Gastroesophageal sphincter (tissue), 4 donors: ENCODE data around the gene CEACAM16. TPM values are rescaled to one million over a fixed set of nuclear protein-coding genes. Genes with fewer than 3 reads are reported as not detected.
"Not testable (repeated sequence)": the region's sequence is repeated elsewhere in the genome, so short reads cannot be mapped to it uniquely, and the experiment has no call there.

Experiments
- ATAC-seq: fragments of 150-250 bp; one replicate; pipeline ENCODE4 v1.9.1; 2016; ENCODE audit warnings: mild to moderate bottlenecking, moderate library complexity
- H3K27ac ChIP-seq, 4 donors: fragments of 200-600 bp; sonication (generic) in 3 of 4; 1 replicate in 3 of 4; 2 replicates in 1 of 4; pipeline ENCODE4 v1.5.1; 2016 to 2019
- H3K27me3 ChIP-seq: fragments of 200-600 bp; sonication (generic); one replicate; pipeline ENCODE4 v1.5.1; 2019
- H3K36me3 ChIP-seq, 2 donors: fragments of 200-600 bp; sonication (generic); one replicate each; pipeline ENCODE4 v1.5.1; 2019; ENCODE audit warnings: control low read depth in 1 of 2
- H3K4me1 ChIP-seq, 3 donors: fragments of 200-600 bp; sonication (generic); 1 replicate in 2 of 3; 2 replicates in 1 of 3; pipeline ENCODE4 v1.5.1; 2016 to 2019; ENCODE audit warnings: control low read depth in 2 of 3
- H3K4me3 ChIP-seq, 2 donors: fragments of 200-600 bp; sonication (generic); one replicate each; pipeline ENCODE4 v1.5.1; 2019; ENCODE audit warnings: mild to moderate bottlenecking in 1 of 2, moderate library complexity in 1 of 2
- H3K9me3 ChIP-seq, 3 donors: fragments of 200-600 bp; sonication (generic); one replicate each; pipeline ENCODE4 v1.5.1; 2017 to 2019; ENCODE audit warnings: control low read depth in 2 of 3
- CTCF ChIP-seq, 4 experiments: fragments of 200-600 bp in 2 of 4; fragments of 450-650 bp in 2 of 4; sonication (generic) in 1 of 4; IDR thresholded peaks; one replicate each; pipeline ENCODE4 v1.5.1; 2017 to 2019; ENCODE audit warnings: antibody characterized with exemption in 4 of 4, mild to moderate bottlenecking in 2 of 4, moderate library complexity in 2 of 4
- EP300 ChIP-seq: sonication (generic); formaldehyde crosslinking; IDR thresholded peaks from one replicate; pipeline ENCODE4 v1.6.1; 2017; ENCODE audit warnings: antibody characterized with exemption, mild to moderate bottlenecking
- POLR2A ChIP-seq, 2 donors: fragments of 450-650 bp; IDR thresholded peaks; one replicate each; pipeline ENCODE4 v1.6.1; 2017; ENCODE audit warnings: antibody characterized with exemption in 2 of 2, mild to moderate bottlenecking in 2 of 2, moderate library complexity in 1 of 2
- POLR2AphosphoS5 ChIP-seq: sonication (generic); formaldehyde crosslinking; IDR thresholded peaks from one replicate; pipeline ENCODE4 v1.6.1; 2017; ENCODE audit warnings: antibody characterized with exemption
- WGBS, 2 donors: methylation state at CpG; one replicate each; pipeline ENCODE4 v1.1.5; 2018; ENCODE audit warnings: low coverage in 1 of 2; 5-methylcytosine and 5-hydroxymethylcytosine counted together
- total RNA-seq, 4 donors: library from RNA; depleted of rRNA; stranded (reverse); fragments of >200 nt; gene quantifications; one replicate each; pipeline ENCODE4 v1.1.0, GENCODE V29; 2016

The CEACAM16 gene
- total RNA-seq, 4 donors from 2014 or later = not detected

- Histone ChIP-seq H3K27ac (no peak overlapping the region), H3K9me3 (peaks cover 0 to 8% (median 0%) of the 10 kb centered on the region in 3 donors), H3K36me3 (no peaks in the 10 kb centered on the region), H3K4me1 (peaks cover 0 to 19% (median 12%) of the 10 kb centered on the region in 3 donors), H3K4me3 (no peak overlapping the region), H3K27me3 (no peaks in the 10 kb centered on the region)
- ATAC-seq = no peak
- TF ChIP-seq EP300 (no peak), CTCF (IDR thresholded peaks at IDR 0.05) (no peak), POLR2AphosphoS5 (no peak), POLR2A (IDR thresholded peaks at IDR 0.05) (no peak)
- WGBS, 2 donors = 0% methylated on average over 1 of the region's 2 CpGs
Observed at GRCh38 chr19:44714597-44715169, 15.7 kb downstream of the CEACAM16 start.

DNA sequence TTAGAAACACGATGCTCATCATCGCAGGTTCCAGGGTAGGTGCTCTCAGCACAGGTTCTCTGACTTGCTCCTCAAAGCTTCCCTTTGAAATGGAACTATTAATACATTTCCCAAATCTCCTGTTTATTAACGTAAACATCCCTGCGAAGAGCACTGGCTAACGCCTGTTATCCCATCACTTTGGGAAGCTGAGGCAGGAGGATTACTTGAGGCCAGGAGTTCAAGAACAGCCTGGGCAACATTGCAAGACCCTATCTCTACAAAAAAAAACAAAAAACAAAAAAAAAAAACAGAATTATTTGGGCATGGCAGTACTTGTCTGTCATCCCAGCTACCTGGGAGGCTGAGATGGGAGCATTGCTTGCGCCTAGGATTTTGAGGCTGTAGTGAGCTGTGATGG lies 18.7 kb downstream of the CEACAM16 start:
- no peak for TF ChIP-seq EP300
- Histone ChIP-seq H3K27me3 (no peaks in the 10 kb centered on the region), H3K27ac (peak overlapping the region in 2 of 4 donors; percentile 80 to 87), H3K36me3 (no peaks in the 10 kb centered on the region), H3K4me1 (peaks cover 0 to 37% (median 12%) of the 10 kb centered on the region in 3 donors), H3K9me3 (peaks cover 0 to 8% (median 0%) of the 10 kb centered on the region in 3 donors), H3K4me3 (no peak overlapping the region)
- WGBS, 2 donors = 72 to 78% methylated on average over 4 to 6 of the region's 6 CpGs
- ATAC-seq = no peak

GRCh38 chr19:44718441-44719261 lies 19.7 kb downstream of the CEACAM16 start:
- Histone ChIP-seq H3K4me3 (no peak overlapping the region), H3K36me3 (no peaks in the 10 kb centered on the region), H3K27me3 (no peaks in the 10 kb centered on the region), H3K27ac (peak overlapping the region; percentile 66 to 88 (median 84)), H3K4me1 (peaks cover 0 to 45% (median 15%) of the 10 kb centered on the region in 3 donors), H3K9me3 (peaks cover 0 to 8% (median 0%) of the 10 kb centered on the region in 3 donors)
- ATAC-seq = peak; percentile 83
- 21 to 35% methylated on average over 8 to 9 of the region's 11 CpGs for WGBS, 2 donors
- TF ChIP-seq POLR2AphosphoS5 (peak; percentile 23), CTCF (IDR thresholded peaks at IDR 0.05) (no peak)

DNA sequence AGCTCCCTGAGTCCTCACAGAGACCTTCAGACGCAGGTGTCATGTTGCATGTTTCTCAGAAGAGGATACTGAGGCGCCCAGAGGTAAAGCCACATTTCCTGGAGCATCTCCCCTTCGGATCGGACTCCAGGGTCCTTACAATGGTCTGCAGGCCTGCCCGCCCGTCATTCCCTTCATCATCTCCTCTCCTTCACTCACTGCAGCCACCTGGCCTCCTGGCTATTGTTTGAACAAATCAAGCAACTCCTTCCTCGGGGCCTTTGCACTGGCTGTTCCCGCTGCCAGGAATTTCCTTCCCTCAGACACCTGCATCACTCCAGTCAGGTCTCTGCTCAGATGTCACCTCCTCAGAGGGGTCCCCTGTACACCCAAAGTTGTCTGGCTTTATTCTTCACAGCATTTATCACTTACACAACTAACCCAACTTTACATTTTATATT lies 20.3 kb downstream of the CEACAM16 start:
- no peaks in the 10 kb centered on the region for H3K27me3 ChIP-seq
- H3K36me3 ChIP-seq = no peaks in the 10 kb centered on the region
- H3K27ac ChIP-seq = peak overlapping the region in 3 of 4 donors; percentile 80 to 88 (median 87)
- peaks cover 0 to 51% (median 19%) of the 10 kb centered on the region in 3 donors for H3K4me1 ChIP-seq
- 67 to 80% methylated on average over 1 to 3 of the region's 8 CpGs for WGBS, 2 donors
- H3K4me3 ChIP-seq = no peak overlapping the region
- peaks cover 0 to 8% (median 0%) of the 10 kb centered on the region in 3 donors for H3K9me3 ChIP-seq
- no peak for TF ChIP-seq EP300
- TF ChIP-seq POLR2AphosphoS5 = no peak
- TF ChIP-seq CTCF (IDR thresholded peaks at IDR 0.05) = no peak
- TF ChIP-seq POLR2A (IDR thresholded peaks at IDR 0.05) = no peak
- ATAC-seq = no peak

- not testable (repeated sequence) for H3K9me3 ChIP-seq, H3K27ac ChIP-seq, ATAC-seq, H3K4me3 ChIP-seq, H3K36me3 ChIP-seq, H3K27me3 ChIP-seq
- peaks cover 0 to 62% (median 19%) of the 10 kb centered on the region in 3 donors for H3K4me1 ChIP-seq
- WGBS, 2 donors = 92 to 95% methylated on average over 6 to 8 of the region's 9 CpGs
Observed at GRCh38 chr19:44720396-44720795, 21.4 kb downstream of the CEACAM16 start.

DNA sequence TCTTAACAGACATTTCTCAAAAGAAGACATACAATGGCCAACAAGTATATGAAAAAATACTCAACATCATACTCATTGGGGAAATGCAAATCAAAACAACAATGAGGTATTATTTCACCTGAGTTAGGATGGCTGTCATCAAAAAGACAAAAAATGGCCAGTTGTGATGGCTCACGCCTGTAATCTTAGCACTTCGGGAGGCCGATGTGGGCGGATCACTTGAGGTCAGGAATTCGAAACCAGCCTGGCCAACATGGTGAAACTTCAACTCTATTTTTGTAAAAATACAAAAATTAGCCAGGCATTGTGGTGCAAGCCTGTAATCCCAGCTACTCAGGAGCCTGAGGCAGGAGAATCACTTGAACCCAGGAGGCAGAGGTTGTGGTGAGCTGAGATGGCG lies 22.0 kb downstream of the CEACAM16 start:
- Histone ChIP-seq H3K4me1 (peaks cover 0 to 63% (median 19%) of the 10 kb centered on the region in 3 donors), H3K4me3 (no peak overlapping the region), H3K27me3 (no peaks in the 10 kb centered on the region), H3K27ac (no peak overlapping the region), H3K36me3 (no peaks in the 10 kb centered on the region), H3K9me3 (no peaks in the 10 kb centered on the region)
- TF ChIP-seq EP300 (no peak), POLR2AphosphoS5 (no peak), POLR2A (IDR thresholded peaks at IDR 0.05) (no peak), CTCF (IDR thresholded peaks at IDR 0.05) (no peak)
- ATAC-seq = no peak
- WGBS, 2 donors = 81 to 100% methylated on average over 2 to 6 of the region's 6 CpGs

- 80 to 88% methylated on average over 5 of the region's 5 CpGs for WGBS, 2 donors
- not testable (repeated sequence) for H3K9me3 ChIP-seq, ATAC-seq, H3K36me3 ChIP-seq, H3K4me3 ChIP-seq, H3K27me3 ChIP-seq
- Histone ChIP-seq H3K4me1 (peaks cover 0 to 63% (median 19%) of the 10 kb centered on the region in 3 donors), H3K27ac (peak overlapping the region in 1 of 4 donors; percentile 31)
Observed at GRCh38 chr19:44721369-44721768, 22.4 kb downstream of the CEACAM16 start.
